Measurements from ENCODE around the gene DIP2C.

Gene DIP2C

GRCh38 chr10:458421-458851 lies 231.0 kb downstream of the DIP2C start:
- no peak overlapping the region for H3K27ac ChIP-seq (ENCODE audit: low read length)
- no peaks in the 10 kb centered on the region for H3K4me1 ChIP-seq (ENCODE audit: insufficient read depth, low read length)
- H3K4me2 ChIP-seq (ENCODE audit: insufficient read depth, low read length): no peak overlapping the region
- H3K27me3 ChIP-seq (ENCODE audit: insufficient read depth, low read length, poor library complexity): peaks cover 49% of the 10 kb centered on the region
- ATAC-seq (ENCODE audit: insufficient read depth, low read depth) (no peak), DNase-seq (no peak)
- no peaks in the 10 kb centered on the region for H3K9me3 ChIP-seq (ENCODE audit: insufficient read depth, low read length, severe bottlenecking)
- H3K9ac ChIP-seq (ENCODE audit: low read depth, low read length): no peak overlapping the region
- no peak for TF ChIP-seq CTCF (IDR thresholded peaks at IDR 0.05; ENCODE audit: borderline replicate concordance, extremely low read depth, low read length, poor library complexity, severe bottlenecking)
- no peak for TF ChIP-seq EZH2 (IDR thresholded peaks at IDR 0.05; ENCODE audit: borderline replicate concordance, low read depth, low read length, severe bottlenecking)
- H3K36me3 ChIP-seq (ENCODE audit: insufficient read depth, low read length): no peaks in the 10 kb centered on the region
- H3K4me3 ChIP-seq (ENCODE audit: low read depth in 1 of 2, low read length in 2 of 2): no peak overlapping the region
- H4K20me1 ChIP-seq (ENCODE audit: insufficient read depth, low read length): peaks cover 21% of the 10 kb centered on the region
- H2AFZ ChIP-seq (ENCODE audit: low read depth, low read length): no peak overlapping the region
- H3K79me2 ChIP-seq (ENCODE audit: insufficient read depth, low read length): no peaks in the 10 kb centered on the region

- H3K27me3 ChIP-seq (ENCODE audit: insufficient read depth, low read length, poor library complexity): peaks cover 65% of the 10 kb centered on the region
Measured at GRCh38 chr10:456486-456885, 233.0 kb downstream of the DIP2C start.

GRCh38 chr10:454860-455259 lies 234.6 kb downstream of the DIP2C start:
- TF ChIP-seq CTCF (IDR thresholded peaks at IDR 0.05; ENCODE audit: borderline replicate concordance, extremely low read depth, low read length, poor library complexity, severe bottlenecking) (no peak), EZH2 (IDR thresholded peaks at IDR 0.05; ENCODE audit: borderline replicate concordance, low read depth, low read length, severe bottlenecking) (no peak)
- Histone ChIP-seq H3K4me1 (ENCODE audit: insufficient read depth, low read length) (peaks cover 28% of the 10 kb centered on the region), H2AFZ (ENCODE audit: low read depth, low read length) (no peak overlapping the region), H3K79me2 (ENCODE audit: insufficient read depth, low read length) (no peaks in the 10 kb centered on the region), H3K9me3 (ENCODE audit: insufficient read depth, low read length, severe bottlenecking) (no peaks in the 10 kb centered on the region), H3K36me3 (ENCODE audit: insufficient read depth, low read length) (no peaks in the 10 kb centered on the region), H3K4me3 (ENCODE audit: low read depth in 1 of 2, low read length in 2 of 2) (no peak overlapping the region), H3K4me2 (ENCODE audit: insufficient read depth, low read length) (no peak overlapping the region), H3K27ac (ENCODE audit: low read length) (no peak overlapping the region), H4K20me1 (ENCODE audit: insufficient read depth, low read length) (peaks cover 48% of the 10 kb centered on the region), H3K27me3 (ENCODE audit: insufficient read depth, low read length, poor library complexity) (peaks cover 63% of the 10 kb centered on the region), H3K9ac (ENCODE audit: low read depth, low read length) (no peak overlapping the region)
- ATAC-seq (ENCODE audit: insufficient read depth, low read depth) (no peak), DNase-seq (no peak)

More at GRCh38 chr10:456486-456885, 233.0 kb downstream of the DIP2C start:
- Histone ChIP-seq H4K20me1 (ENCODE audit: insufficient read depth, low read length) (peaks cover 40% of the 10 kb centered on the region), H3K4me1 (ENCODE audit: insufficient read depth, low read length) (peaks cover 12% of the 10 kb centered on the region), H3K36me3 (ENCODE audit: insufficient read depth, low read length) (no peaks in the 10 kb centered on the region), H2AFZ (ENCODE audit: low read depth, low read length) (no peak overlapping the region), H3K9ac (ENCODE audit: low read depth, low read length) (no peak overlapping the region), H3K79me2 (ENCODE audit: insufficient read depth, low read length) (no peaks in the 10 kb centered on the region), H3K27ac (ENCODE audit: low read length) (no peak overlapping the region), H3K4me2 (ENCODE audit: insufficient read depth, low read length) (no peak overlapping the region), H3K9me3 (ENCODE audit: insufficient read depth, low read length, severe bottlenecking) (no peaks in the 10 kb centered on the region), H3K4me3 (ENCODE audit: low read depth in 1 of 2, low read length in 2 of 2) (no peak overlapping the region)
- DNase-seq: no peak
- no peak for ATAC-seq (ENCODE audit: insufficient read depth, low read depth)
- TF ChIP-seq CTCF (IDR thresholded peaks at IDR 0.05; ENCODE audit: borderline replicate concordance, extremely low read depth, low read length, poor library complexity, severe bottlenecking) (no peak), EZH2 (IDR thresholded peaks at IDR 0.05; ENCODE audit: borderline replicate concordance, low read depth, low read length, severe bottlenecking) (no peak)

DNA sequence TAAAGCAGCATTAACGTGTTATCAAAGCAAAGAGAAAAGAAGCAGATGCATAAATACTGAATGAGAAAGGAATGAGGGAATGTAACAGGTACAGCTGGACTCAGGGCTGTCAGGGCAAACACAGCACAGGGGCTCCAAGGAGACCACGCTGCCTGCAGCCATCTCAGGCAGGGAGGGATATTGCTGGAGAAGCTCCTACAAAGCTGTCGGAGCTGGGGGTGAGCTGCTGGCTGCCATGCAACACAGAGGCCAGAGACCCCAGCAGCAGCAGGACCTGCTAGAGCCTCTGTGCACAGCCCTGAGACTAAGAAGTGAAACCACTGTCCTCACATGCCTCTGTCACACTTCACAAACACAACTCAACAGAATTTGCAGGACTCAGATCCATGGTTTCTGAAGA lies 235.8 kb downstream of the DIP2C start:
- TF ChIP-seq EZH2 (IDR thresholded peaks at IDR 0.05; ENCODE audit: borderline replicate concordance, low read depth, low read length, severe bottlenecking) (no peak), CTCF (IDR thresholded peaks at IDR 0.05; ENCODE audit: borderline replicate concordance, extremely low read depth, low read length, poor library complexity, severe bottlenecking) (no peak)
- no peak overlapping the region for H3K4me2 ChIP-seq (ENCODE audit: insufficient read depth, low read length)
- H3K27me3 ChIP-seq (ENCODE audit: insufficient read depth, low read length, poor library complexity): peaks cover 55% of the 10 kb centered on the region
- no peaks in the 10 kb centered on the region for H3K79me2 ChIP-seq (ENCODE audit: insufficient read depth, low read length)
- DNase-seq: no peak
- no peak overlapping the region for H3K4me3 ChIP-seq (ENCODE audit: low read depth in 1 of 2, low read length in 2 of 2)
- H3K27ac ChIP-seq (ENCODE audit: low read length): no peak overlapping the region
- no peak overlapping the region for H2AFZ ChIP-seq (ENCODE audit: low read depth, low read length)
- ATAC-seq (ENCODE audit: insufficient read depth, low read depth): no peak
- no peaks in the 10 kb centered on the region for H3K9me3 ChIP-seq (ENCODE audit: insufficient read depth, low read length, severe bottlenecking)
- peaks cover 35% of the 10 kb centered on the region for H3K4me1 ChIP-seq (ENCODE audit: insufficient read depth, low read length)
- H3K36me3 ChIP-seq (ENCODE audit: insufficient read depth, low read length): no peaks in the 10 kb centered on the region
- H3K9ac ChIP-seq (ENCODE audit: low read depth, low read length): no peak overlapping the region
- peaks cover 42% of the 10 kb centered on the region for H4K20me1 ChIP-seq (ENCODE audit: insufficient read depth, low read length)

All from DND-41 (cell line).